ENCODE data around the gene CHD3. TPM values are rescaled to one million over a fixed set of nuclear protein-coding genes. Genes with fewer than 3 reads are reported as not detected.

The CHD3 gene
- total and polyA plus RNA-seq, 2 of the 13 experiments (the other 11 are each of a cell fraction or from before 2014, with no cell fraction given) = 2.7 to 3.7 TPM

GRCh38 chr17:7841915-7842379 is 46.6 kb upstream of the CHD3 start (continued):
- TF ChIP-seq JARID2 (CRISPR knock-in tag; IDR thresholded peaks at IDR 0.05; ENCODE audit: insufficient replicate concordance) (peak; percentile 34), HOXA3 (CRISPR knock-in tag; IDR thresholded peaks at IDR 0.05) (no peak), ZFP62 (CRISPR knock-in tag; IDR thresholded peaks at IDR 0.05) (no peak), ZNF552 (CRISPR knock-in tag; IDR thresholded peaks at IDR 0.05; ENCODE audit: borderline replicate concordance) (no peak), ZNF30 (CRISPR knock-in tag; IDR thresholded peaks at IDR 0.05) (no peak), ZNF687 (CRISPR knock-in tag; IDR thresholded peaks at IDR 0.05) (peak; percentile 65; the same call in 1 of the 2 replicates), ZNF17 (CRISPR knock-in tag; IDR thresholded peaks at IDR 0.05) (no peak), ZNF441 (CRISPR knock-in tag; IDR thresholded peaks at IDR 0.05; ENCODE audit: borderline replicate concordance) (no peak), MLX (CRISPR knock-in tag; IDR thresholded peaks at IDR 0.05) (no peak), ZNF746 (CRISPR knock-in tag; IDR thresholded peaks at IDR 0.05) (peak; percentile 83), ZBTB2 (CRISPR knock-in tag; IDR thresholded peaks at IDR 0.05; ENCODE audit: low read depth) (no peak; the same call in none of the 2 replicates), YY1 (IDR thresholded peaks at IDR 0.05; ENCODE audit: insufficient read depth, insufficient replicate concordance, low read depth, low read length) (peak; percentile 23), GATAD1 (CRISPR knock-in tag; IDR thresholded peaks at IDR 0.05) (peak; percentile 42; the same call in 1 of the 2 replicates), ZSCAN21 (CRISPR knock-in tag; IDR thresholded peaks at IDR 0.05; ENCODE audit: borderline replicate concordance) (no peak), ZNF598 (CRISPR knock-in tag; IDR thresholded peaks at IDR 0.05; ENCODE audit: borderline replicate concordance) (no peak), ZNF567 (CRISPR knock-in tag; IDR thresholded peaks at IDR 0.05; ENCODE audit: borderline replicate concordance) (no peak), KLF6 (CRISPR knock-in tag; IDR thresholded peaks at IDR 0.05) (peak; percentile 35; the same call in 1 of the 2 replicates)
